GM19035 (cell line): Measurements from ENCODE around the gene RPS6KA4.

Experiments used
- ATAC-seq: cut with Tn5 transposase; IDR thresholded peaks from one replicate; pipeline ENCODE4 v1.9.1; 2021; ENCODE audit not compliant: unreplicated experiment

Gene RPS6KA4

GRCh38 chr11:64347193-64347867 lies 11.6 kb upstream of the RPS6KA4 start:
- ATAC-seq, result no peak

- ATAC-seq, result no peak
Observed at GRCh38 chr11:64348383-64349024, 10.5 kb upstream of the RPS6KA4 start.

GRCh38 chr11:64349025-64349387 lies 10.0 kb upstream of the RPS6KA4 start:
- no peak for ATAC-seq

- no peak for ATAC-seq
Observed at GRCh38 chr11:64349404-64349803, 9.6 kb upstream of the RPS6KA4 start.

GRCh38 chr11:64351136-64351631 lies 7.8 kb upstream of the RPS6KA4 start:
- ATAC-seq, result no peak

GRCh38 chr11:64352099-64352994 lies 6.6 kb upstream of the RPS6KA4 start:
- no peak for ATAC-seq

- ATAC-seq, result no peak
Observed at GRCh38 chr11:64352995-64353714, 5.8 kb upstream of the RPS6KA4 start.

GRCh38 chr11:64353715-64354506 lies 5.1 kb upstream of the RPS6KA4 start:
- ATAC-seq, result no peak

GRCh38 chr11:64355078-64355940 lies 3.7 kb upstream of the RPS6KA4 start:
- no peak for ATAC-seq

GRCh38 chr11:64356498-64357411 lies 2.2 kb upstream of the RPS6KA4 start:
- no peak for ATAC-seq

- ATAC-seq, result no peak
Observed at GRCh38 chr11:64357446-64357845, 1.5 kb upstream of the RPS6KA4 start.

- no peak for ATAC-seq
Observed at GRCh38 chr11:64357904-64358535, 942 bp upstream of the RPS6KA4 start.

GRCh38 chr11:64358536-64358906 lies 441 bp upstream of the RPS6KA4 start:
- ATAC-seq, result no peak

- no peak for ATAC-seq
Observed at GRCh38 chr11:64359712-64360445, 917 bp downstream of the RPS6KA4 start.

- no peak for ATAC-seq
Observed at GRCh38 chr11:64360448-64360921, 1.5 kb downstream of the RPS6KA4 start.

GRCh38 chr11:64361659-64362058 lies 2.7 kb downstream of the RPS6KA4 start:
- ATAC-seq, result no peak

GRCh38 chr11:64362339-64362738 lies 3.4 kb downstream of the RPS6KA4 start:
- no peak for ATAC-seq
